HepG2 (cell line): ENCODE data around the gene KIF22. TPM values are rescaled to one million over a fixed set of nuclear protein-coding genes. Genes with fewer than 3 reads are reported as not detected.

Experiments used
- GFI1 ChIP-seq: sonication (generic); formaldehyde crosslinking; IDR thresholded peaks from 2 replicates; pipeline ENCODE4 v1.5.0; 2020; ENCODE audit warnings: missing genetic modification reagents, mild to moderate bottlenecking, borderline replicate concordance
- HMGXB3 ChIP-seq: sonication (generic); formaldehyde crosslinking; IDR thresholded peaks from 2 replicates; pipeline ENCODE4 v1.4.0; 2020; ENCODE audit warnings: missing genetic modification reagents, borderline replicate concordance
- RCOR2 ChIP-seq: IDR thresholded peaks from 2 replicates; pipeline ENCODE4 v1.6.1; 2016; ENCODE audit warnings: missing biosample characterization, missing genetic modification reagents
- SNAI1 ChIP-seq: sonication (generic); formaldehyde crosslinking; IDR thresholded peaks from 2 replicates; pipeline ENCODE4 v1.5.0; 2020; ENCODE audit warnings: mild to moderate bottlenecking, missing genetic modification reagents, borderline replicate concordance
- ZBTB38 ChIP-seq: sonication (generic); formaldehyde crosslinking; IDR thresholded peaks from 2 replicates; pipeline ENCODE4 v1.5.1; 2020; ENCODE audit warnings: mild to moderate bottlenecking, missing genetic modification reagents
- ZBTB39 ChIP-seq: sonication (generic); formaldehyde crosslinking; IDR thresholded peaks from 2 replicates; pipeline ENCODE4 v1.5.0; 2020; ENCODE audit warnings: missing genetic modification reagents
- ZBTB46 ChIP-seq: sonication (generic); formaldehyde crosslinking; IDR thresholded peaks from 2 replicates; pipeline ENCODE4 v1.4.0; 2020; ENCODE audit warnings: mild to moderate bottlenecking, missing genetic modification reagents, borderline replicate concordance
- ZC3H4 ChIP-seq: sonication (generic); formaldehyde crosslinking; IDR thresholded peaks from 2 replicates; pipeline ENCODE4 v1.4.0; 2020; ENCODE audit warnings: missing genetic modification reagents, borderline replicate concordance
- ZNF431 ChIP-seq: sonication (generic); formaldehyde crosslinking; IDR thresholded peaks from 2 replicates; pipeline ENCODE4 v1.9.0; 2022; ENCODE audit warnings: missing genetic modification reagents, low read depth, mild to moderate bottlenecking, borderline replicate concordance
- ZNF737 ChIP-seq: sonication (generic); formaldehyde crosslinking; IDR thresholded peaks from 2 replicates; pipeline ENCODE4 v1.5.0; 2020; ENCODE audit warnings: missing genetic modification reagents, mild to moderate bottlenecking, borderline replicate concordance
- polyA plus RNA-seq, 8 experiments: library from polyadenylated mRNA; depleted of rRNA in 3 of 8; stranded (reverse) in 7 of 8; unstranded in 1 of 8; fragments of >200 nt; fragmentation: Illumina TruSeq in 4 of 8; extraction: Trizol in 4 of 8; gene quantifications; 2 replicates each; pipeline versions ENCODE4 v1.2.1 to v1.2.3, GENCODE V29; 2011 to 2016; ENCODE audit warnings: low read depth in 4 of 8, missing spikeins in 1 of 8, mixed read lengths in 1 of 8; ENCODE audit not compliant: insufficient read depth in 1 of 8
- total RNA-seq, 5 experiments: library from RNA; depleted of rRNA; stranded (reverse); fragments of >200 nt; fragmentation: Illumina TruSeq; extraction: Trizol; gene quantifications; 2 replicates each; pipeline ENCODE4 v1.2.3, GENCODE V29; 2016; ENCODE audit warnings: low read depth in 1 of 5
- TF ChIP-seq, protein P1 (sequence below): sonication (generic); formaldehyde crosslinking; IDR thresholded peaks from 2 replicates; pipeline ENCODE4 v1.5.0; 2020; ENCODE audit warnings: missing genetic modification reagents
- TF ChIP-seq, protein P2 (sequence below): sonication (generic); formaldehyde crosslinking; IDR thresholded peaks from 2 replicates; pipeline ENCODE4 v1.4.0; 2020; ENCODE audit warnings: missing genetic modification reagents
- TF ChIP-seq, protein P3 (sequence below): sonication (generic); formaldehyde crosslinking; conservative IDR thresholded peaks from 2 replicates; pipeline ENCODE4 v1.4.0; 2020; ENCODE audit warnings: missing genetic modification reagents
- TF ChIP-seq, protein P4 (sequence below): sonication (generic); formaldehyde crosslinking; IDR thresholded peaks from 2 replicates; pipeline ENCODE4 v1.8.1; 2023; ENCODE audit warnings: mild to moderate bottlenecking, inconsistent platforms, moderate library complexity, missing genetic modification reagents, borderline replicate concordance

KIF22 gene
- total and polyA plus RNA-seq, 2 of the 13 experiments (the other 11 are each of a cell fraction or from before 2014, with no cell fraction given) = 95.8 to 118 TPM

- TF ChIP-seq HMGXB3 (CRISPR knock-in tag) (0 out of 2 replicates have a peak, but pooled peaks have one; percentile 13), ZBTB46 (CRISPR knock-in tag) (0 out of 2 replicates have a peak, but pooled peaks have one; percentile 13), RCOR2 (0 out of 2 replicates have a peak, but pooled peaks have one; percentile 14), ZBTB39 (0 out of 2 replicates have a peak, but pooled peaks have one; percentile 27), GFI1 (CRISPR knock-in tag) (no peak), ZNF737 (0 out of 2 replicates have a peak, but pooled peaks have one; percentile 59), ZNF431 (CRISPR knock-in tag) (peak; percentile 28; the same call in 1 of the 2 replicates), ZC3H4 (peak; percentile 43; the same call in 1 of the 2 replicates), ZBTB38 (peak; percentile 90), SNAI1 (CRISPR knock-in tag) (0 out of 2 replicates have a peak, but pooled peaks have one; percentile 29)
- TF ChIP-seq, protein P1, sequence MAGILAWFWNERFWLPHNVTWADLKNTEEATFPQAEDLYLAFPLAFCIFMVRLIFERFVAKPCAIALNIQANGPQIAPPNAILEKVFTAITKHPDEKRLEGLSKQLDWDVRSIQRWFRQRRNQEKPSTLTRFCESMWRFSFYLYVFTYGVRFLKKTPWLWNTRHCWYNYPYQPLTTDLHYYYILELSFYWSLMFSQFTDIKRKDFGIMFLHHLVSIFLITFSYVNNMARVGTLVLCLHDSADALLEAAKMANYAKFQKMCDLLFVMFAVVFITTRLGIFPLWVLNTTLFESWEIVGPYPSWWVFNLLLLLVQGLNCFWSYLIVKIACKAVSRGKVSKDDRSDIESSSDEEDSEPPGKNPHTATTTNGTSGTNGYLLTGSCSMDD (CRISPR knock-in tag) = 0 out of 2 replicates have a peak, but pooled peaks have one; percentile 35
- TF ChIP-seq, protein P2, sequence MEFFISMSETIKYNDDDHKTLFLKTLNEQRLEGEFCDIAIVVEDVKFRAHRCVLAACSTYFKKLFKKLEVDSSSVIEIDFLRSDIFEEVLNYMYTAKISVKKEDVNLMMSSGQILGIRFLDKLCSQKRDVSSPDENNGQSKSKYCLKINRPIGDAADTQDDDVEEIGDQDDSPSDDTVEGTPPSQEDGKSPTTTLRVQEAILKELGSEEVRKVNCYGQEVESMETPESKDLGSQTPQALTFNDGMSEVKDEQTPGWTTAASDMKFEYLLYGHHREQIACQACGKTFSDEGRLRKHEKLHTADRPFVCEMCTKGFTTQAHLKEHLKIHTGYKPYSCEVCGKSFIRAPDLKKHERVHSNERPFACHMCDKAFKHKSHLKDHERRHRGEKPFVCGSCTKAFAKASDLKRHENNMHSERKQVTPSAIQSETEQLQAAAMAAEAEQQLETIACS (CRISPR knock-in tag) = no peak
- TF ChIP-seq, protein P3, sequence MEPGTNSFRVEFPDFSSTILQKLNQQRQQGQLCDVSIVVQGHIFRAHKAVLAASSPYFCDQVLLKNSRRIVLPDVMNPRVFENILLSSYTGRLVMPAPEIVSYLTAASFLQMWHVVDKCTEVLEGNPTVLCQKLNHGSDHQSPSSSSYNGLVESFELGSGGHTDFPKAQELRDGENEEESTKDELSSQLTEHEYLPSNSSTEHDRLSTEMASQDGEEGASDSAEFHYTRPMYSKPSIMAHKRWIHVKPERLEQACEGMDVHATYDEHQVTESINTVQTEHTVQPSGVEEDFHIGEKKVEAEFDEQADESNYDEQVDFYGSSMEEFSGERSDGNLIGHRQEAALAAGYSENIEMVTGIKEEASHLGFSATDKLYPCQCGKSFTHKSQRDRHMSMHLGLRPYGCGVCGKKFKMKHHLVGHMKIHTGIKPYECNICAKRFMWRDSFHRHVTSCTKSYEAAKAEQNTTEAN = 0 out of 2 replicates have a peak, but pooled peaks have one; percentile 25
- TF ChIP-seq, protein P4, sequence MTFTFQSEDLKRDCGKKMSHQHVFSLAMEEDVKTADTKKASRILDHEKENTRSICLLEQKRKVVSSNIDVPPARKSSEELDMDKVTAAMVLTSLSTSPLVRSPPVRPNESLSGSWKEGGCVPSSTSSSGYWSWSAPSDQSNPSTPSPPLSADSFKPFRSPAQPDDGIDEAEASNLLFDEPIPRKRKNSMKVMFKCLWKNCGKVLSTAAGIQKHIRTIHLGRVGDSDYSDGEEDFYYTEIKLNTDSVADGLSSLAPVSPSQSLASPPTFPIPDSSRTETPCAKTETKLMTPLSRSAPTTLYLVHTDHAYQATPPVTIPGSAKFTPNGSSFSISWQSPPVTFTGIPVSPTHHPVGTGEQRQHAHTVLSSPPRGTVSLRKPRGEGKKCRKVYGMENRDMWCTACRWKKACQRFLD (CRISPR knock-in tag) = 0 out of 2 replicates have a peak, but pooled peaks have one; percentile 4
Measured at GRCh38 chr16:29789775-29790182, 772 bp upstream of the KIF22 start (continued).
